ENCODE results near the gene LPIN3. TPM values are rescaled to one million over a fixed set of nuclear protein-coding genes. Genes with fewer than 3 reads are reported as not detected.

Gene LPIN3
- total and polyA plus RNA-seq, 2 of the 8 experiments (the other 6 are each of a cell fraction or from before 2014, with no cell fraction given), result 3.7 to 3.9 TPM

DNA sequence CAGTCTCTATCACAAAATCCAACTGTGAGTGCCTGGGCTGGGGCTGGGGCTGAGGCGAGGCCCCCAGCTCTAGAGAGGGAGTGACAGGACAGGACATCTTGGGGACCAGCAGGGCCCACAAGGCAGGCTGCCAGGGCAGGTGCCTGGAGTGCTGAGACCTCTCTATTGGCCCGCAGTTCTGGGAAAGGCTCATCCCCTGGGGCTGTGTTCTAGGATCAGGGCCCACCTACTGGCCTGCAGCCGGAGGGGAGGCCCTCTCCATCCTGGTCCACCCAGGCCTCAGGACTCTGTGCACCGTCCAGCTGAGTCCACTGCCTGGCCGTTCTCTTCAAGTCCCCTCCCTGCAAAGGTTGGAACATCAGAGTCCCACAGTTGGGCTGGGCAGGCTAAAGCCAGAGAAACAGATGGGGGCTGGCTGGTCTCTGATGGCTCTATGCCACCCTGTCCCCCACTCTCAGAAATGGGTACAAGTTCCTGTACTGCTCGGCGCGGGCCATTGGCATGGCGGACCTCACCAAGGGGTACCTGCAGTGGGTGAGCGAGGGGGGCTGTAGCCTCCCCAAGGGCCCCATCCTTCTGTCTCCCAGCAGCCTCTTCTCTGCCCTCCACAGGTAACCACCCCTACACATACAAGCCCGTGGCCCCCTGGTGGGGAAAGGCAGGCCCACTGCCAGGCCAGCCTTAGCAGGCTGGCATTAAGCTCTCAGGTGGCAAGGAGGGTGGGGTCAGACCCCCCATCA lies 17.0 kb downstream of the LPIN3 start:
- H3K27ac ChIP-seq (ENCODE audit: low read depth, low read length), result no peak overlapping the region
- WGBS, 2 experiments (ENCODE audit: extremely low coverage in 1 of 2, insufficient coverage in 1 of 2, insufficient read length in 1 of 2, insufficient replicate concordance in 2 of 2, low coverage in 1 of 2, low lambda C conversion rate in 2 of 2, missing lambda C conversion rate in 1 of 2), result 95% methylated on average over 10 of the region's 11 CpGs; no CpG with 5 or more reads in 1 of the 2 experiments
- H3K56ac ChIP-seq (replicated peaks; ENCODE audit: insufficient read length, low read depth, low read length), result no peak overlapping the region
- H3K9me3 ChIP-seq (ENCODE audit: insufficient read depth in 2 of 2, low read depth in 1 of 2, low read length in 1 of 2), result no peaks in the 10 kb centered on the region
- no peaks in the 10 kb centered on the region for H3K79me1 ChIP-seq (ENCODE audit: low read depth, low read length)
- TF ChIP-seq, protein P1, sequence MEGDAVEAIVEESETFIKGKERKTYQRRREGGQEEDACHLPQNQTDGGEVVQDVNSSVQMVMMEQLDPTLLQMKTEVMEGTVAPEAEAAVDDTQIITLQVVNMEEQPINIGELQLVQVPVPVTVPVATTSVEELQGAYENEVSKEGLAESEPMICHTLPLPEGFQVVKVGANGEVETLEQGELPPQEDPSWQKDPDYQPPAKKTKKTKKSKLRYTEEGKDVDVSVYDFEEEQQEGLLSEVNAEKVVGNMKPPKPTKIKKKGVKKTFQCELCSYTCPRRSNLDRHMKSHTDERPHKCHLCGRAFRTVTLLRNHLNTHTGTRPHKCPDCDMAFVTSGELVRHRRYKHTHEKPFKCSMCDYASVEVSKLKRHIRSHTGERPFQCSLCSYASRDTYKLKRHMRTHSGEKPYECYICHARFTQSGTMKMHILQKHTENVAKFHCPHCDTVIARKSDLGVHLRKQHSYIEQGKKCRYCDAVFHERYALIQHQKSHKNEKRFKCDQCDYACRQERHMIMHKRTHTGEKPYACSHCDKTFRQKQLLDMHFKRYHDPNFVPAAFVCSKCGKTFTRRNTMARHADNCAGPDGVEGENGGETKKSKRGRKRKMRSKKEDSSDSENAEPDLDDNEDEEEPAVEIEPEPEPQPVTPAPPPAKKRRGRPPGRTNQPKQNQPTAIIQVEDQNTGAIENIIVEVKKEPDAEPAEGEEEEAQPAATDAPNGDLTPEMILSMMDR (IDR thresholded peaks at IDR 0.05; ENCODE audit: control extremely low read depth in 1 of 3, insufficient read depth in 1 of 3, low read depth in 1 of 3, low read length in 3 of 3), result peak in 1 of 3 experiments; percentile 18; a peak in 1 of 4 replicates
- TF ChIP-seq SIX5 (IDR thresholded peaks at IDR 0.05; ENCODE audit: low read depth, low read length), result no peak
- H3K36me3 ChIP-seq (ENCODE audit: control insufficient read depth in 2 of 4, insufficient read depth in 4 of 4, low read length in 3 of 4), result no peaks in the 10 kb centered on the region
- no peak overlapping the region for H4K8ac ChIP-seq (ENCODE audit: extremely low read depth, insufficient read depth, low read length)
- peaks cover 0 to 3% of the 10 kb centered on the region in 2 experiments for H4K20me1 ChIP-seq (replicated peaks in 1 of 2; ENCODE audit: control insufficient read depth in 1 of 2, insufficient read depth in 2 of 2, low read length in 2 of 2)
- ChIA-PET CTCF (ENCODE audit: partially characterized antibody) (interaction anchor here (0.9 to 2.2 kb wide), 9 partner anchors 9 to 182 kb away, joined by 3 to 8 read pairs (median 4); partner anchors contain the start of genes EMILIN3 and LPIN3), POLR2A (ENCODE audit: partially characterized antibody) (interaction anchor here (0.7 to 1.4 kb wide), 2 partner anchors 12 to 115 kb away, joined by 3 read pairs; no protein-coding TSS in a partner anchor)
- no peak for DNase-seq (ENCODE audit: low read depth in 1 of 2, low spot score in 2 of 2)
- H3K4ac ChIP-seq (replicated peaks; ENCODE audit: insufficient read length, low read depth, low read length), result no peak overlapping the region
- FAIRE-seq, result no peak
- no peaks in the 10 kb centered on the region for H3K23me2 ChIP-seq (ENCODE audit: low read depth, low read length)
- no peak overlapping the region for H2BK20ac ChIP-seq (ENCODE audit: low read length)
- no peaks in the 10 kb centered on the region for H3K79me2 ChIP-seq (ENCODE audit: control insufficient read depth in 1 of 2, insufficient read depth in 2 of 2, low read length in 2 of 2)
- H2BK120ac ChIP-seq (replicated peaks; ENCODE audit: low read depth, low read length), result no peak overlapping the region
- no peak overlapping the region for H4K91ac ChIP-seq (replicated peaks; ENCODE audit: insufficient read length, low read length)
- H2AK5ac ChIP-seq (ENCODE audit: low read depth, low read length), result no peak overlapping the region
- no peak overlapping the region for H2BK15ac ChIP-seq (ENCODE audit: low read length)
- H3K4me1 ChIP-seq (replicated peaks in 1 of 4; ENCODE audit: control insufficient read depth in 3 of 4, insufficient read depth in 4 of 4, low read length in 3 of 4), result no peaks in the 10 kb centered on the region
- H3K18ac ChIP-seq (ENCODE audit: extremely low read depth, low read length), result no peak overlapping the region
- H3K4me2 ChIP-seq (ENCODE audit: insufficient read depth in 1 of 2, low read depth in 2 of 2, low read length in 2 of 2), result no peak overlapping the region
- no peak overlapping the region for H2AFZ ChIP-seq (ENCODE audit: low read length)
- no peaks in the 10 kb centered on the region for H3K27me3 ChIP-seq (replicated peaks in 1 of 4; ENCODE audit: control insufficient read depth in 3 of 4, extremely low read depth in 1 of 4, insufficient read depth in 3 of 4, low read length in 3 of 4)
- H3K23ac ChIP-seq (ENCODE audit: insufficient read length), result no peak overlapping the region
- no peak overlapping the region for H3K14ac ChIP-seq (ENCODE audit: insufficient read length)
- H3K9ac ChIP-seq (replicated peaks in 1 of 4; ENCODE audit: extremely low read depth in 1 of 4, low read depth in 3 of 4, low read length in 3 of 4), result no peak overlapping the region; a peak in 1 of 7 replicates
- H2BK5ac ChIP-seq (ENCODE audit: low read depth, low read length), result no peak overlapping the region
- H4K5ac ChIP-seq (ENCODE audit: insufficient read length, low read depth, low read length), result no peak overlapping the region
- no peak overlapping the region for H3K4me3 ChIP-seq (ENCODE audit: extremely low read depth in 1 of 4, insufficient read depth in 2 of 4, low read depth in 3 of 4, low read length in 4 of 4)
- H2BK12ac ChIP-seq (ENCODE audit: low read depth, low read length), result no peak overlapping the region

Data from H1 (cell line).